ENCODE results near the gene ANKRD55.
"Not testable (repeated sequence)": the region's sequence is repeated elsewhere in the genome, so short reads cannot be mapped to it uniquely, and the experiment has no call there.

ANKRD55 gene

GRCh38 chr5:56245481-56245880 is 12.4 kb upstream of the ANKRD55 start:
- TF ChIP-seq CTCF (IDR thresholded peaks at IDR 0.05; ENCODE audit: insufficient read depth, low read length, poor library complexity, severe bottlenecking): no peak
- no peaks in the 10 kb centered on the region for H3K27me3 ChIP-seq (replicated peaks; ENCODE audit: control insufficient read depth, insufficient read depth, low read length)

GRCh38 chr5:56244627-56245026 is 11.5 kb upstream of the ANKRD55 start:
- no peak for DNase-seq (ENCODE audit: extremely low read depth, insufficient read length)
- Histone ChIP-seq H3K4me3 (replicated peaks; ENCODE audit: low read depth, low read length) (no peak overlapping the region), H3K36me3 (ENCODE audit: control insufficient read depth, insufficient read depth, low read length) (no peaks in the 10 kb centered on the region), H3K27me3 (replicated peaks; ENCODE audit: control insufficient read depth, insufficient read depth, low read length) (no peaks in the 10 kb centered on the region)
- TF ChIP-seq CTCF (IDR thresholded peaks at IDR 0.05; ENCODE audit: insufficient read depth, low read length, poor library complexity, severe bottlenecking): no peak

More at GRCh38 chr5:56245481-56245880, 12.4 kb upstream of the ANKRD55 start:
- DNase-seq (ENCODE audit: extremely low read depth, insufficient read length): no peak
- Histone ChIP-seq H3K4me3 (replicated peaks; ENCODE audit: low read depth, low read length) (no peak overlapping the region), H3K36me3 (ENCODE audit: control insufficient read depth, insufficient read depth, low read length) (no peaks in the 10 kb centered on the region)

- not testable (repeated sequence) for DNase-seq (ENCODE audit: extremely low read depth, insufficient read length); H3K4me3 ChIP-seq (replicated peaks; ENCODE audit: low read depth, low read length); H3K27me3 ChIP-seq (replicated peaks; ENCODE audit: control insufficient read depth, insufficient read depth, low read length); H3K36me3 ChIP-seq (ENCODE audit: control insufficient read depth, insufficient read depth, low read length)
Observed at GRCh38 chr5:56242271-56242670, 9.1 kb upstream of the ANKRD55 start.

- no peak for TF ChIP-seq CTCF (IDR thresholded peaks at IDR 0.05; ENCODE audit: insufficient read depth, low read length, poor library complexity, severe bottlenecking)
- H3K27me3 ChIP-seq (replicated peaks; ENCODE audit: control insufficient read depth, insufficient read depth, low read length): no peaks in the 10 kb centered on the region; the same call in 1 of the 2 replicates
- no peaks in the 10 kb centered on the region for H3K36me3 ChIP-seq (ENCODE audit: control insufficient read depth, insufficient read depth, low read length)
- no peak for DNase-seq (ENCODE audit: extremely low read depth, insufficient read length)
- H3K4me3 ChIP-seq (replicated peaks; ENCODE audit: low read depth, low read length): no peak overlapping the region
Observed at GRCh38 chr5:56232538-56232937, 592 bp downstream of the ANKRD55 start.

- Histone ChIP-seq H3K27me3 (replicated peaks; ENCODE audit: control insufficient read depth, insufficient read depth, low read length) (no peaks in the 10 kb centered on the region; the same call in 1 of the 2 replicates), H3K36me3 (ENCODE audit: control insufficient read depth, insufficient read depth, low read length) (no peaks in the 10 kb centered on the region), H3K4me3 (replicated peaks; ENCODE audit: low read depth, low read length) (no peak overlapping the region)
- TF ChIP-seq CTCF (IDR thresholded peaks at IDR 0.05; ENCODE audit: insufficient read depth, low read length, poor library complexity, severe bottlenecking): no peak
- no peak for DNase-seq (ENCODE audit: extremely low read depth, insufficient read length)
Observed at GRCh38 chr5:56230576-56230975, 2.6 kb downstream of the ANKRD55 start.

- Histone ChIP-seq H3K36me3 (ENCODE audit: control insufficient read depth, insufficient read depth, low read length) (no peaks in the 10 kb centered on the region), H3K27me3 (replicated peaks; ENCODE audit: control insufficient read depth, insufficient read depth, low read length) (no peaks in the 10 kb centered on the region; the same call in 1 of the 2 replicates), H3K4me3 (replicated peaks; ENCODE audit: low read depth, low read length) (no peak overlapping the region)
- no peak for TF ChIP-seq CTCF (IDR thresholded peaks at IDR 0.05; ENCODE audit: insufficient read depth, low read length, poor library complexity, severe bottlenecking)
- no peak for DNase-seq (ENCODE audit: extremely low read depth, insufficient read length)
Observed at GRCh38 chr5:56229111-56229510, 4.0 kb downstream of the ANKRD55 start.
